ENCODE results near the gene OR2M5. TPM values are rescaled to one million over a fixed set of nuclear protein-coding genes. Genes with fewer than 3 reads are reported as not detected.

The OR2M5 gene
- total RNA-seq, 6 experiments from 2014 or later, result not detected

DNA sequence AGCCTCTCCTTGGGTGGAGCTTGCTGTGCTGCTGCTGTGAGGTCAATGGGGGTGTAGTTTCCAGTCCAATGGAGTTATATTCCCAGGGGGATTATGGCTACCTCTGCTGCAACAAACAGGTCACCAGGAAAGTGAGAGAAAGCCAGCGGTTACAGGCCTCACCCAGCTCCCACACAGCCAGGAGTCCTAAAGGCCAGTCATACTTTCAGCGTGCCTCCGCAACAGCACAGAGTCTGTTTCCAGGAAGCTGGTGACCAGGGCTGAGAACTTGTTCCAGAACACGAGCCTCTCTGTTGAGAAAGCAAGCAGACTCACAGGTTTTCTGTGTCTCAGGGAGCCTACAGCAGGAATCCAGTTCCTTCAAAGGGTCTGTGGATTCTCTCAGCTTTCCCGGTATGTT is 17.3 kb upstream of the OR2M5 start:
- TF ChIP-seq CTCF (IDR thresholded peaks at IDR 0.05), result no peak
- H3K4me1 Mint-ChIP-seq (ENCODE audit: low read depth), result no peaks in the 10 kb centered on the region
- no peaks in the 10 kb centered on the region; the same call in 1 of the 2 replicates for H3K27me3 Mint-ChIP-seq (ENCODE audit: insufficient read depth)
- H3K27ac Mint-ChIP-seq, result no peak overlapping the region
- no peaks in the 10 kb centered on the region for H3K36me3 Mint-ChIP-seq (ENCODE audit: low read depth)
- no peak for DNase-seq
- H3K4me3 Mint-ChIP-seq, result no peak overlapping the region
- H3K9me3 Mint-ChIP-seq, result peaks cover 53% of the 10 kb centered on the region

GRCh38 chr1:248136811-248137210 is 8.1 kb upstream of the OR2M5 start:
- H3K36me3 Mint-ChIP-seq (ENCODE audit: low read depth), result no peaks in the 10 kb centered on the region
- no peaks in the 10 kb centered on the region for H3K4me1 Mint-ChIP-seq (ENCODE audit: low read depth)
- peaks cover 29% of the 10 kb centered on the region for H3K9me3 Mint-ChIP-seq
- no peak overlapping the region for H3K4me3 Mint-ChIP-seq
- no peak overlapping the region for H3K27ac Mint-ChIP-seq
- no peak for TF ChIP-seq CTCF (IDR thresholded peaks at IDR 0.05)
- no peaks in the 10 kb centered on the region for H3K27me3 Mint-ChIP-seq (ENCODE audit: insufficient read depth)
- no peak for DNase-seq

DNA sequence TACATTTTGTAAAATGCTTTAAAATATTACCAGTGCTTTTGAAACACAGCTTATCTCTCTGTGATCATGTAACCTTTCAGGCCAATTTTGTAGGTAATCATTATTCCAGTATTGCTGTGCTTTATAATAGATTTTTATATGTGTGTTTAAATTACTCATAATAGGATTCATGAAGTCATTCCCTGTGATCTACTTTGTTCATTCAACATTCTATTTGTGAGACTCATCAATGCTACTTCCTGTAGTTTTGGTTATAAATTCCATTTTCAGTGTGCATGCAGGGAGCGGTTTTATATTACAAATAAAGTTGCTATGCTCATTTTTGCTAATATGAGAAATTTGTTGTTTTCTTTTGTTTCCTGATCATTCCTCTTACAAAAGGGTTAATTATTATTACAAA is 4.1 kb upstream of the OR2M5 start:
- no peak overlapping the region for H3K27ac Mint-ChIP-seq
- DNase-seq, result no peak
- H3K27me3 Mint-ChIP-seq (ENCODE audit: insufficient read depth), result no peaks in the 10 kb centered on the region
- H3K4me3 Mint-ChIP-seq, result no peak overlapping the region
- peaks cover 45% of the 10 kb centered on the region for H3K9me3 Mint-ChIP-seq
- no peak for TF ChIP-seq CTCF (IDR thresholded peaks at IDR 0.05)
- no peaks in the 10 kb centered on the region for H3K4me1 Mint-ChIP-seq (ENCODE audit: low read depth)
- H3K36me3 Mint-ChIP-seq (ENCODE audit: low read depth), result no peaks in the 10 kb centered on the region

DNA sequence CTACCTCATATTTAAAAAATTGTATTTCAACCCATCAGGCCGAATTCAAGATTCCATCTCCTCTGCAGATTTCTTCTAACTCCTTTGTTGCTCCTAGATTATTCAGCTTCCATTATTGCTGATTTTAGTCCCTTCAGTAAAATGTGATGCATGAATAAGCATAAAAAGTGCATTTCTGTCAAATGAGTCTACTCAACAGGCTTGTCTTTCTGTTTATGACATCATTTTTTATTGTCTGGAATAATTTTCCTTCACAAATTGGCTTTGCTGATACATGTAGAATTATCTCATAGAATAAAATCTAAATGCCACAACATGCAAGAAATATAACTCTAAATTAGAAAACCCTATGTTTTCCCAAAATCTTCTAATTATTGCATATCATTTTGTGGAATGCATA is 1.6 kb upstream of the OR2M5 start:
- no peak overlapping the region for H3K27ac Mint-ChIP-seq
- no peaks in the 10 kb centered on the region for H3K27me3 Mint-ChIP-seq (ENCODE audit: insufficient read depth)
- H3K36me3 Mint-ChIP-seq (ENCODE audit: low read depth), result no peaks in the 10 kb centered on the region
- DNase-seq, result no peak
- H3K4me3 Mint-ChIP-seq, result no peak overlapping the region
- TF ChIP-seq CTCF (IDR thresholded peaks at IDR 0.05), result no peak
- peaks cover 60% of the 10 kb centered on the region for H3K9me3 Mint-ChIP-seq
- no peaks in the 10 kb centered on the region for H3K4me1 Mint-ChIP-seq (ENCODE audit: low read depth)

- no peaks in the 10 kb centered on the region for H3K36me3 Mint-ChIP-seq (ENCODE audit: low read depth)
- TF ChIP-seq CTCF (IDR thresholded peaks at IDR 0.05), result no peak
- DNase-seq, result no peak
- H3K27me3 Mint-ChIP-seq (ENCODE audit: insufficient read depth), result no peaks in the 10 kb centered on the region; the same call in 1 of the 2 replicates
- no peaks in the 10 kb centered on the region for H3K4me1 Mint-ChIP-seq (ENCODE audit: low read depth)
- H3K27ac Mint-ChIP-seq, result no peak overlapping the region
- no peak overlapping the region for H3K4me3 Mint-ChIP-seq
- H3K9me3 Mint-ChIP-seq, result peaks cover 52% of the 10 kb centered on the region
Measured at GRCh38 chr1:248152056-248152827, 7.3 kb downstream of the OR2M5 start.

Measured in HFFc6 (cell line).